UCSD-AML1 (cell line): ENCODE measurements around the gene SCD.

Experiments
- DNase-seq: peaks from one replicate; lab custom pipeline; 2025; ENCODE audit not compliant: unreplicated experiment; lab: John Stamatoyannopoulos, UW

Gene SCD

DNA sequence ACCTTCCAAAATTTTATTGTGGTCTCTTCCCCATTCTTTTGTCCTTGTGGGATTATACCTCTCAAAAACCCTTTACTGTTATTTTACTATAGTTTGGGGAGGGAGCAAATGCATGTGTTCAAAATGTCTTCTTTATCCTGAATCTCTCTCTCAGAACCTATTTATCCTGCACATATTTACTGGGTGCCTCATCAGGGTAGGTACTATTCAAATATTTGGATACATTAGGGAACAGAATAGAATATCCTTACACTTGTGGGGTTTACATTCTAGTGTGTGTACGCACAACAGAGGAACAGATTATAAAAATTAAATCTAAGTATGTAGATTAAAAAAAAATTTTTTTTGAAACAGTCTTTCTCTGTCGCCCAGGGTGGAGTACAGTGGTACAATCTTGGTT lies 48.6 kb downstream of the SCD start:
- no peak for DNase-seq

DNA sequence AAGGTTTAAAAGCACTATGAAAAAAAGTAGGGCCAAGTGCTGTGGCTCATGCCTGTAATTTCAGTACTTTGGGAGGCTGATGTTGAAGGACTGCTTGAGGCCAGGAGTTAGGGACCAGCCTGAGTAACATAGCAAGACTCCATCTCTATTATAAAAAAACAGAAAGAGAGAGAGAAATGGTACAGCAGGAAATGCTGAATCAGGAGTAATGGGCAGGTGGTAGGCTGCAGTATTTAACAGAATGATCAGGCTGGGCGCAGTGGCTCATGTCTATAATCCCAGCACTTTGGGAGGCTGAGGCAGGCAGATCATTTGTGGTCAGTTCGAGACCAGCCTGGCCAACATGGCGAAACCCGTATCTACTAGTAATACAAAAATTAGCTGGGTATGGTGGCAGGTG lies 49.6 kb downstream of the SCD start:
- DNase-seq = no peak

DNA sequence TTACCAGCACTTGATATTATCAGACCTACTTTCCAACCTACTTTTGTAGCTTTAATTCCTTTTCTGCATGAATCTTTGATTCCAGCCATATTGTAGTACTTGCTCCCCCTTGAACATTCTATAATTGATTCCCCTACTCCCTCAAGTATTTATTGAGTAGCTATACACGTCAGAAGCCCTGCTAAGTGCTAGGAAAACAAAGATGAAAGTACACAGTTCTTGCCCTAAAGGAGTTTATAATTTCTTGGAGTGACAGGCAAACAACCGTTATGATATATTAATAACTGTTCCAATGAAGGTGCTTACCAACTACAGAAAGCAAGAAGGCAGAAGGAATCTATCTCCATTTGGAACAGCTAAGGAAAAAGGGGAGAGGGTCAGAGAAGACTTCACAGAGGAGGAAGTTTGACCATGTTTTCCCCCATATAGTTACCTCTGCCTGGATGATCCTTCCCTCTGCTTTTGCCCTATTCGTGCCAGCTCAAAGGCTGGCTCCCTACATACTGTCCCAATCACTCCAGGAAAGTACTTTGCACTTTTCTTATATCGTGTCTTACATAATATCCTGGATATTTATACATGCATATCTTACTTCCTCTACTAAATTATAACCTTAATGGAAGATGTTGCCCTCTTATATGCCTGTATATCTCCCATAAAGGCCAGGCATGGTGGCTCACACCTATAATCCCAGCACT lies 54.7 kb downstream of the SCD start:
- no peak for DNase-seq

DNA sequence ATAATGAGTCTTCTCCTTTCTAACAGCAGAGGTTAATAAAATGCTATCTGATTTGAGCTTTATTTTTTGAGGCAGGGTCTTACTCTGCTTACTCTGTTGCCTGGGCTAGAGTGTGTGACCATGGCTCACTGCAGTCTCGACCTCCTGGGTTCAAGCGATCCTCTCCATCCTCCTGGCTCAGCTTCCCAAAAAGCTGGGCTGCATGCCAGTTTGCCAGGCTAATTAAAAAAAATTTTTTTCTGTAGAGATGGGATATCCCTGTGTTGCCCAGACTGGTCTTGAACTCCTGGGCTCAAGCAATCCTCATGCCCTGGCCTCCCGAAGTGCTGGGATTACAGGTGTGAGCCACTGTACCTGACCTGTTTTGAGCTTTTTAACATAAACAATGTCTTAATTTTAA lies 56.7 kb downstream of the SCD start:
- no peak for DNase-seq

DNA sequence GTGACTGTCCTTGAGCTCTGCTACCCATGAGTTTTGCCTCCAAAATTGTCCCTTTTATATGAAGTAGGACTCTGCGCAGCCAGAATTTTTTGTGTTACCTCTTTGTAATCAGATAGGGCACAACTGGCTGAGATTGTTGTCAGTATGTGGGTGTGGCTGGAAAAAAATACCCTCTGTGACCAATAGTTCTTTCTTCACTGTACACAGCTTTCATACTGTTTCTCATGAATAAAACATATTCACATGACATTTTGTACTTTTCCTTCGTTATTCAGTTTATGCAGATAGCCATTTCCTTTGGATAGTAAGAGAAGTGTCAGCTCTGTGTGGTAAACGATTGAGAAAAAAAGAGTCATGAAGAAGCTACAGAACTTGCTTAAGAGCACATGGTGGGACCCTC lies 66.1 kb downstream of the SCD start:
- DNase-seq = no peak
